ENCODE data around the gene HNRNPH2.

Gene HNRNPH2

DNA sequence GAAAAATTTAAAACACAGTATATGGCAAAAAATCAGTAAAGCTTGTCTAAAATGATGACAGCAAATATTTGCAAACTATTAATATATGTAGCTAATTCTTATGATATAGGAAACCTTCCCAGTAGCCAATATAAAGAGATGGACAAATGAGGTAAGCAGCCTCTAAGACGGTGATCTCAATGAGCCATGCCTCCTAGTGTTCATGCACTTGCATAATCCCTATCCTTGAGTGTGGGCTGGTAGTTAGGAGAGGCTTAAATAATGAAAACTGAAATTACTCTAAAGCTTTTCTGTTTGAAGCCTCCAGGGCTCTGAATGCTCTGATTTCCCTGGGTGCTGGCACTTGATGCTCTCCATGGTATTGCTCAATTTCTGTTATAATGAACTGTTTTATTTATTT, 52.6 kb downstream of the HNRNPH2 start:
- no peak for DNase-seq (ENCODE audit: low read depth, low spot score)

DNA sequence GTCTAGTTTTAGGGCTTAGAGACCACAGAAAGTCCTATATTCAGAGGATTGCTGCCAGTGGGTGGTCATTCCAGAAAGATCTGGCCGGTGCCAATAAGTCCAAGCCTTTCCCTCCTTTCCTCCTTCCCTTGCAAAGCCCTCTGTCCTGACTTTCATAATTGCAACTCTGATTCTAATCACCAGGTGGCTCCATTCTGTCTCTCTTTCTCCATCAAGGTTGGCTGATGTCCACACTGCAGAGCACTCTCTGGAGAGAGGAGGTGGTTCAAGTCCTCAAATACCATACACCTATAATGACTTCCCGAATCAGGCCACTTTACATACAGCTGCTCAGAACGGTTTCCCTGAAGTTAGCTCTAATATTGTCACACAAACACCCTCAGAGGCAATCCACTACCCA, 54.9 kb downstream of the HNRNPH2 start:
- no peak for DNase-seq (ENCODE audit: low read depth, low spot score)

All from activated CD4-positive, CD25-positive, alpha-beta regulatory T cell treated with anti-CD3 and anti-CD28 coated beads, Interleukin-2, amount 50 U/mL, for 16 hours (primary cell).